HG02884 (cell line): Measurements from ENCODE around the gene PCDHA1.
"Not testable (repeated sequence)": the region's sequence is repeated elsewhere in the genome, so short reads cannot be mapped to it uniquely, and the experiment has no call there.

Experiments
- ATAC-seq: cut with Tn5 transposase; IDR thresholded peaks from one replicate; pipeline ENCODE4 v1.9.1; 2021; ENCODE audit warnings: mild to moderate bottlenecking, moderate library complexity; ENCODE audit not compliant: unreplicated experiment

Gene PCDHA1

GRCh38 chr5:140785905-140786686 is at the start of gene PCDHA1:
Gene PCDHA1 (plus strand): TSS chr5:140786140.
- ATAC-seq, result no peak

- ATAC-seq, result no peak
Observed at GRCh38 chr5:140737486-140737885, 48.5 kb upstream of the PCDHA1 start.

- no peak for ATAC-seq
Observed at GRCh38 chr5:140741967-140742366, 44.0 kb upstream of the PCDHA1 start.

- ATAC-seq, result no peak
Observed at GRCh38 chr5:140753561-140753960, 32.4 kb upstream of the PCDHA1 start.

GRCh38 chr5:140764177-140764973 is 21.6 kb upstream of the PCDHA1 start:
- ATAC-seq, result no peak

GRCh38 chr5:140767444-140767843 is 18.5 kb upstream of the PCDHA1 start:
- no peak for ATAC-seq

GRCh38 chr5:140780512-140780911 is 5.4 kb upstream of the PCDHA1 start:
- ATAC-seq, result no peak

- not testable (repeated sequence) for ATAC-seq
Observed at GRCh38 chr5:140787422-140787821, 1.5 kb downstream of the PCDHA1 start.

- ATAC-seq, result not testable (repeated sequence)
Observed at GRCh38 chr5:140787849-140788504, 2.0 kb downstream of the PCDHA1 start.

GRCh38 chr5:140791089-140791488 is 5.1 kb downstream of the PCDHA1 start:
- no peak for ATAC-seq

GRCh38 chr5:140794595-140795258 is 8.8 kb downstream of the PCDHA1 start, which contains the start of gene PCDHA2:
Gene PCDHA2 (plus strand): TSS chr5:140794852.
- no peak for ATAC-seq

GRCh38 chr5:140795259-140795641 is 9.3 kb downstream of the PCDHA1 start:
- no peak for ATAC-seq

- ATAC-seq, result not testable (repeated sequence)
Observed at GRCh38 chr5:140796072-140796717, 10.3 kb downstream of the PCDHA1 start.

- ATAC-seq, result no peak
Observed at GRCh38 chr5:140796718-140797095, 10.8 kb downstream of the PCDHA1 start.

GRCh38 chr5:140800816-140801493 is 15.0 kb downstream of the PCDHA1 start, which contains the start of gene PCDHA3:
Gene PCDHA3 (plus strand): TSS chr5:140801057.
- ATAC-seq, result no peak

- ATAC-seq, result no peak
Observed at GRCh38 chr5:140801494-140801841, 15.5 kb downstream of the PCDHA1 start.

GRCh38 chr5:140802381-140802780 is 16.4 kb downstream of the PCDHA1 start:
- not testable (repeated sequence) for ATAC-seq

GRCh38 chr5:140802781-140803271 is 16.9 kb downstream of the PCDHA1 start:
- no peak for ATAC-seq

GRCh38 chr5:140806834-140807775 is 21.2 kb downstream of the PCDHA1 start, which contains the start of gene PCDHA4:
Gene PCDHA4 (plus strand): TSS chr5:140807068.
- ATAC-seq, result no peak
